Activated CD4-positive, alpha-beta T cell treated with anti-CD3 and anti-CD28 coated beads, Interleukin-2, Interleukin-4, amounts not matched to agents 100 ng/mL and 50 ng/mL, durations not matched to agents 16 hours and 8 hours (primary cell): Measurements from ENCODE around the gene NETO1.

ENCODE experiments used
- DNase-seq: peaks from one replicate; pipeline ENCODE4 v3.0.0-alpha.2; 2020; ENCODE audit warnings: low spot score

The NETO1 gene, protein sequence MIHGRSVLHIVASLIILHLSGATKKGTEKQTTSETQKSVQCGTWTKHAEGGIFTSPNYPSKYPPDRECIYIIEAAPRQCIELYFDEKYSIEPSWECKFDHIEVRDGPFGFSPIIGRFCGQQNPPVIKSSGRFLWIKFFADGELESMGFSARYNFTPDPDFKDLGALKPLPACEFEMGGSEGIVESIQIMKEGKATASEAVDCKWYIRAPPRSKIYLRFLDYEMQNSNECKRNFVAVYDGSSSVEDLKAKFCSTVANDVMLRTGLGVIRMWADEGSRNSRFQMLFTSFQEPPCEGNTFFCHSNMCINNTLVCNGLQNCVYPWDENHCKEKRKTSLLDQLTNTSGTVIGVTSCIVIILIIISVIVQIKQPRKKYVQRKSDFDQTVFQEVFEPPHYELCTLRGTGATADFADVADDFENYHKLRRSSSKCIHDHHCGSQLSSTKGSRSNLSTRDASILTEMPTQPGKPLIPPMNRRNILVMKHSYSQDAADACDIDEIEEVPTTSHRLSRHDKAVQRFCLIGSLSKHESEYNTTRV

DNA sequence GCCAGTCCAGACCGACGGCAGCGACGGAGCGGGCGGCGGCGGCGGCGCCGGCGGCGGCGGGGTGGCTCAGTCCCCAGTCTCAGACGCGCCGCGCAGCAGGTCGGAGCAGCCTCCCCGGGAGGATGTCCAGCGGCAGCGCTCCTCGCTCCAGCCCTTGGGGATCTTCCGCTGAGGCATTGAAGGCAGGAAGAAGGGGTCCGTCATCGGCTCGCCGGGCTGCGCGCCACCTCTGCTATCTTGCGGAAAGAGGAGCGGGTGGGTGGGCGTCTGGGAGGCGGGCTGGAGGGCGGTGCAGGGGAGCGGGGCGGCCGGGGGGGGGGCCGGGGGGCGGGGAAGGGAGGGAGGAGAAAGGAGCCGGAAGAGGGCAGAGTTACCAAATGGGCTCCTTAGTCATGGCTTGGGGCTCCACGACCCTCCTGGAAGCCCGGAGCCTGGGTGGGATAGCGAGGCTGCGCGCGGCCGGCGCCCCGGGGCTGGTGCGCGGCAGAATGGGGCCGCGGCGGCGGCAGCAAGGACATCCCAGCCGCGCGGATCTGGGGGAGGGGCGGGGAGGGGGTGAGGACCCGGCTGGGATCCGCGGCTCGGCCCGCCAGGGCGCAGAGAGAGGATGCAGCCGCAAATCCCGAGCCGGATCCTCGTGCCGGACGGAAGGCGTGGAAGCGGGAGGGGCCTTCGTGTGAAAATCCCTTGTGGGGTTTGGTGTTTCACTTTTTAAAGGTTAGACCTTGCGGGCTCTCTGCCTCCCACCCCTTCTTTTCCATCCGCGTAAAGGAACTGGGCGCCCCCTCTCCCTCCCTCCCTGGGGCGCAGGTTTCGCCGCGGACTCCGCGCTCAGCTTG lies at the start of gene NETO1:
TSS of gene NETO1 (minus strand) at position 242 of the 839 bp plus-strand sequence. CDS start 696 bp downstream, outside the sequence.
- DNase-seq = no peak

DNA sequence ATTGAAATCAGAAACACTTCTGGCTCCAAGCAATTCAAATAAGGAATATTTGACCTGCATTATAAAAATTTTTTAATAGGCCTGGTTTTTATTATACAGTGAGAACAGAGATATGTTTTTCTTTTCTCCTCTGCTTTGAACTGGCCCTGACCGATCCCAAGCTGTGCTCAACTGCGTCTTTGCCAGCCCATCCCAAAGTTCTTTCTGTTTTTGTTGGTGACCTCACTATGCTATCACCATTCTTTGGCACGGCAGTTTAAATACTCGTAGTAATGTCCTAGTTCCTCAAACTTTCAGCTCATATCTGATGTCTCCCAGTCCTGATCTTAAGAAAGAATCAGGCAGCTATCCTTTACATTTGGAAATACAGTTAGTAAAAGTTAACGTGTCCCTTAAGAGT lies 42.3 kb upstream of the NETO1 start:
- no peak for DNase-seq

DNA sequence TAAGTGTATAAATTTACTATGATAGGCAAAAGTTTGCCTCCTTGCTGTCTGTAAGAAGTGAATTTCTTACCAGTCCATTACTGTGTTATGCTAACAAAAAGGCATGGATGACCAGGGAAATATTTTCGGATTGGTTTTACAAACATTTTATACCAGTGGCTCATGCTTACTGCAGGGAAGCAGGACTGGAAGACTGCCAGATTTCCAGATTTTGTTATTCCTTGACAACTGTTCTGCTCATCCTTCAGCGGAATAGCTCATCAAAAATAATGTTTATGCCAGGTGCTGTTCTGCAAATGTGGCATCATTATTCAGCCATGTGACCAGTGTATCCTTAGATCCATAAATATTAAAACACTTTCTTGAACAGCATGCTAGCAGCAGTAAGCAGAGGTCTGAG lies 40.4 kb upstream of the NETO1 start:
- DNase-seq = no peak

DNA sequence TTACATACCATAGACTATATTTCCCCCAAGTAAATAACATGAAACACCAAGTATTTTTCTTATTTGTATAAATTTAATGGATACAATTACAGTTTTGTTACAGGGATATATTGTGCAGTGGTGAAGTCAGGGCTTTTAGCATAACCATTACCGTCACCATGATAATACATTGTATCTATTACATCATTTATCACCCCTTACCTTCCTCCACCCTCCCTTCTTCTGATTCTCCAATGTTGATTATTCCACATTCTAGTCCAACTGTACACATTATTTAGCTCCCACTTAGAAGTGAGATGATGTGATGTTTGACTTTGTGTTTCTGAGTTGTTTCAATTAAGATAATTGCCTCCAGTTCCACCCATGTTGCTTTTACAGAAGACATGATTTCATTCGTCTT lies 35.2 kb upstream of the NETO1 start:
- DNase-seq = no peak

DNA sequence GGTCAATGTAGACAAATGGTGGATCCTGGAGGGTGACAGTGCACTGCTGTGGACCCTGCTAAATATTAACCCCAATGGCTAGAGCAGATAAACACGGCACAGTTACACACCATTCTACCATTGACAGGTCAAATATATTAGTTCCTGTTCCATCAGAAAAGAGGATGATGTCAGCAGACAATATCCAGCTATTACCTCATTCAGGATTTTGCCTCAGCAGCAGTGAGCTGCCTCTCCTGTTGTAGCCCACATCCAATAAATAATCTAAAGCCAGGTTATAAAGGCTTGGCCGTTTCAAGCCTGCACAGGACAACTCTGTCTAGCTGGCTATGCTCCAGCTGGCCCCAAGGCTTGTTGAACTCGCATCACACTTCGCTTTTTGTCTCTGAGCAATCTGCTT lies 31.6 kb upstream of the NETO1 start:
- DNase-seq = no peak

DNA sequence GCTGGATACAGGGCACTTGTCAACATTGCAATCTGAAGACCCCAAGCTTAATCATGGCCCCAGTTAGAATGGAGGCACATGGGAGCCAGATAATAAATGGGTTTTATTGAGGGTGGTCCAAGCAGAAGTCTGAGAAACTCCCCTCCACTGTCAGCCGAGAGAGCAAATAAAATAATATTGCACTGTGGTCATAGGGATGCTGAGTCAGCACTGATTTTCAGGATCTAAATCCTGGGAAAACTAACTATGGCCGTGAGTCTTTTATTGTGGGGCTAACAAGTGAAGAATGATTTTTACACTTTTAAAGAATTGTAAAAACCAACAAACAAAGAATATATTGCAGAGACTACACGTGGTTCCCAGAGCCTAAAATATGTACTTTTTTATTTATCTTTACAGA lies 31.1 kb upstream of the NETO1 start:
- DNase-seq = no peak

DNA sequence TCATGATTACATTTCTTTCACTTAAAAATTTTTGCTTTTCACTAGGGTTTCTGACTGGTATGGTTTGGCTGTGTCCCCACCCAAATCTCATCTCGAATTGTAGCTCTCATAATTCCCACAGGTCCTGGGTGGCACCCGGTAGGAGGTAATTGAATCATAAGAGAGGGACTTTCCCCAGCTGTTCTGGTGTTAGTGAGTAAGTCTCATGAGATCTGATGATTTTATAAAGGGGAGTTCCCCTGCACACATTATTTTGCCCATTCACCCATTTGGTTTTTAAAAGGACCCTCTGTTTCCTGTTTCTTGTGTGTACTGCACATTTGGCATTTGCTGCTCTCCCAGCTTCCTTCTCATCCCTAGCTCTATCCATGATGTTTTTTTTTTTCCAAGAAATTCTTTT lies 27.8 kb upstream of the NETO1 start:
- DNase-seq = no peak

DNA sequence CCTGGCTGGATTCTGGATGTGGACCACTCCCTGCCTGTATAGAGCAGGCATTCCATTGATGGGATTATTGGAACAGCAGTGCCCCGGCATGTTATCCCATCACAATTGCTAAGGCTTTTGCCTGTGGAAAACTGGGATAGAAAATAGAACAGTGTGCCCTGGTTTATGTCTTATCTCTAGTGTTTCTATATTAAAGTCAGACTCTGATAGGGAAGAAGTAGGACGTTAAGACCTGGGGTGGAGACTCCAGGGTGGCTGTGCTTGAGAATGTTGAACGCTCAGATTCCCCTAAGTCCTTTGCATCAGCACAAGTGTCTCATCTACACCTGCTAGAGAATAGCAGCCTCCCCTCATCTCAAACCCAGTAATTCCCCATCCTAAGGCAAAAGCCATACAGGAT lies 10.8 kb upstream of the NETO1 start:
- DNase-seq = no peak

DNA sequence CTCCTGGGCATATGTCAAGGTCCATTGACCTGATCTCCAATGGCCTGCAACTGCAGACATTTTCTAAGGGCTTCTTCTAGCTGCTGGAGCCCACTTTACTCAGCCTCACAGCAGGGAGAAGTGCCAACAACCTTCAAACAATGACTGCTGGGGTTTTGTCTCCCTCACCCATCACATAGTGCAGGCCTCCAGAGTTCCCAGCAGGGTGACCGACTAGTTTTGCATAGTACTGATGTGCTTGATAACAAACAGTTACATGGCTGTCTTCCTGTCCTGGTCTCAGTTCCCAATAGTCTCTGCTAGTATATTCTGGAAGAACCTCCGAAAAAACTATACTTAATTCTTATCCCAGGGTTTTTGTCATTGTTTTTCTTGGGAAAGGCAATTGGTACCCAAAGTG lies 10.4 kb upstream of the NETO1 start:
- DNase-seq = no peak

DNA sequence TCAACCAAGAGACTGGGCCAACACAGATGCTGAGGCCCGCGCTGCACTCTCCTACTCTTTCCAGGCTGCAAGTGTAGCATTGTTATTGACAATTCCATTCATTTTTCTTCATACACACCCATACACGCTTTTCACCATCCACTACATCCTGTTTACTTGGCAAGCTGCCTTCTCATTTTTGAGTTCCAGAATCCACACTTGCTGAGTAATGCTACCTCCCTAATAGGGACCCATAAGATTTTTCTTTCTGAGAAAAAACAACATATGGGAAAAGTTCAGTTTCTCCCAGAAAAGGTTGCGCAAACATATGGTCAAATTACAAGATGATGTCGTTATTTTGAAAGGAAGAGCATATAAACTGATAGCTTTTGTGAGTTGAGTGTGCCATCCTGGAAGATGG lies 3.3 kb upstream of the NETO1 start:
- no peak for DNase-seq

DNA sequence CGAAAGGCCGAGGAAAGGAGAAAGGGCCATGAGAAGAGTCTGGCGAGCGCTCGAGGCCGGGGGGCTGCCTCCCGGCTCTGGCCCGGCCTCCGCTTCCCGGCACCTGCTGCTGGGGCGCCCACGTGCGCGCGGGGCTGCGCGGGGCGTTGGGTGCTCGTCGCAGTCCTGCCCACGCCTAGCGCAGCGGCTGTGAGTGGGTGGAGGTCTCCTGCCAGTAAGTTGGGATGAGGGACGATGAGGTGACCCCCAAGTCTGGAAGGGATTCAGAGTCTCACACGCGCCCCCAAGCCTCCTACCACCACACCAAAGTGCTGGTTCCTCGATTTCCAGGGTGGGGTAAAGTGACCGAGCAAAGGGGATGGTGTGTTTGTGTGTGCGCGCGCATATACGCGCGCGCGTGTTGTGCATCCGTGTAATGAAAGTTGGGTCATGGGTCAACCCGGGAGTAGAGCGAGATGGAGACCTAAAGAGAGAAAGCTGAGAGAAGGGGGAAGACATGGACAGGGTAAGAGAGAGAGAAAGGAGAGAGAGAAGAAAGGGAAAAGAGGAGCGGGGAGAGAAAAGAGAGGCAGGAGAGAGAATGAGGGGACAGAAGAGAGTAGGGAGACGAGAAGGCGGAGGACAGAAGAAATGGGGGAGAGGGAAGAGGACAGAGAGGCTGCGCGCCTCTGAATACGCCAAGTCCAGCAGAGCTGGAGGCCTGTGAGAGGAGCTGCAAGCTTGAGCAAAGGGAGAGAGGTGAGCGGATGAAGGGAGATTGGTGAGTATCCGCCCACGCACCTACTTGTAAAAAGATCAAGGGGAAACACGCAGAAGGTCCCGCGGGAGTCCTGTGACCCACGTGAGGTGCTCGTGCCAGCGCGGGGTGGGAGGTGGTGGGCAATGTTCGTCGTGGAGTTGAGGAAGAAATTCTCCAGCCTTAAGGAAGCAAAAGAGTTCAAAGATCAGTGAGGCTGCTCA lies 1.7 kb upstream of the NETO1 start:
- DNase-seq = no peak

DNA sequence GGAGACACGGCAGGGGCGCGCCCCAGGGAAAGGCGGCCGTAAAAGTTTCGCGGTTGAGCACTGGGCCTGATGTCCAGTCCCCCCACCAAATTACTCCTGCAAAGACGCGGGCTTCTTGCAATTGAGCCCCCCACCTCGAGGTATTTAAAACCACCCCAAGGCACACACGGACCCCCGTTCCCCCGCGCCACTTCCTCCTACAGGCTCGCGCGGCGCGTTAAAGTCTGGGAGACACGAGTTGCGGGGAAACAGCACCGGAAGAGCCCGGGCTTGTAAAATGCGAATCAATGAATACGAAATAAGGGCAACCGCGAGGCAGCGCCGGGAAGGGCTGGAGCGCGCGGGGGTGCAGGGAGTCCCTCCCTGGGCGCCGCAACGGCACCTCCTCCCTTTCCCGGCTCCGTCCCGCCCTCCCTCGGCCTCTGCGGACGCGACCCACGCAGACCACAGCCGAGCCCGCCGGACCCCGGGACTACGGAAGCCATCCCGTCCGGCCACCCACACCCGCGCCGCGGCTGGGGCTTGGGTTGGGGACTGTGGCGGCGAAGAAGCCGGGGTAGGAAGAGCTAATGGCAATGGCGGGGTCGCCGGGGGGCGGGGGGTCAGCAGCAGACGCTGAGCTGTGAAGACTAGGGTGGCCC lies 918 bp upstream of the NETO1 start:
- no peak for DNase-seq

DNA sequence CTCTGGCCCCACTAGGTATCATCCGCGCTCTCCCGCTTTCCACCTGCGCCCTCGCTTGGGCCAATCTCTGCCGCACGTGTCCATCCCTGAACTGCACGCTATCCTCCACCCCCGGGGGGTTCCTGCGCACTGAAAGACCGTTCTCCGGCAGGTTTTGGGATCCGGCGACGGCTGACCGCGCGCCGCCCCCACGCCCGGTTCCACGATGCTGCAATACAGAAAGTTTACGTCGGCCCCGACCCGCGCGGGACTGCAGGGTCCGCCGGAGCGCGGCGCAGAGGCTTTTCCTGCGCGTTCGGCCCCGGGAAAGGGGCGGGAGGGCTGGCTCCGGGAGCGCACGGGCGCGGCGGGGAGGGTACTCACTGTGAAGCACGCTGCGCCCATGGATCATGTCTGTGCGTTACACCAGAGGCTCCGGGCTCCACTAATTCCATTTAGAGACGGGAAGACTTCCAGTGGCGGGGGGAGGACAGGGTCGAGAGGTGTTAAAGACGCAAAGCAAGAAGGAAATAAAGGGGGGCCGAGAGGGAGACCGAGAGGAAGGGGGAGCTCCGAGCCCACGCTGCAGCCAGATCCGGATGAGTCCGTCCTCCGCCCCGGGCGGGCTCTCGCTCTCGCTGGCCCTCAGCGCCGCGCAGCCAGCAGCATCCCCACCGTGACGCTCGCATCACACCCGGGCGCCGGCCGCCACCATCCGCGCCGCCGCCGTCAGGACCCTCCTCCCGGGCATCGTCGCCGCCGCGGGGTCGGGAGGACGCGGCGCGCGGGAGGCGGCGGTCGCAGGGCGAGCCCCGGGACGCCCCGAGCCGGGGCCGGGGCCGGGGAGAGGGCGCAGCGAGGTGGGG lies 664 bp downstream of the NETO1 start:
- DNase-seq = no peak

DNA sequence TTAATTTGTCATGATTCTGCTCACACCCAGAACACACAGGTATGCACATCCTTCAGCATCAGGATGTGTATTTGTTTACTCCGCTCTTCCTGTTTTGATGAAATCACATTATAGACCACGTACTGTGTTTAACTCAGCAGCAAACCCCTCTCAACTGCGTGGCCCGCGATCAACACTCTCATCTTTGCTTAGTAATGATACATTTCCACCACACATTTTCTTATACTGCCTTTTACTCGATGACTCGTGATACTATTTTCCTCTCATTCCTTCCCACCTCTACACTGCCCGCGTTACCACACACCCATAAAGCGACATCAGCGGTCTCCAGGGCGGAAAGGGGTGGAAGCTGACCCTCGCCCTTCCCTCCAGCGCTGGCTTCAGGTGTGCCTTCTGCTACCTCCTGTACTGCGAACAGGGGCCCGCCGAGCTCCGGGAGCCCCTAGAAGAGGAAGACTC lies 1.3 kb downstream of the NETO1 start:
- DNase-seq = no peak

DNA sequence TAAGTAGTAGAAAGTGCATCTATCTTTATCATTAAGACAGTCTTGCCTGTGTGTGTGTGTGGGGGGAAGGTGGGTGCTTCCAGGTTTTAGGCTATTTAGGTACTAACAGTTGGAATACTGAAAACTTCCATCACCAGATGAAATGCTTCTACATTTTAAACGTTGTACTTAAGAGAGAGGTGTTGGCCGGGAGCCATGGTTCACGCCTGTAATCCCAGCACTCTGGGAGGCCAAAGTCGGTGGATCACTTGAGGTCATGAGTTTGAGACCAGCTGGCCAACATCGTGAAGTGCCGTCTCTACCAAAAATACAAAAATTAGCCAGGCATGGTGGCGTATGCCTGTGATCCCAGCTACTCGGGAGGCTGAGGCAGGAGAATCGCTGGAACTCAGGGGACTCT lies 4.0 kb downstream of the NETO1 start:
- no peak for DNase-seq

DNA sequence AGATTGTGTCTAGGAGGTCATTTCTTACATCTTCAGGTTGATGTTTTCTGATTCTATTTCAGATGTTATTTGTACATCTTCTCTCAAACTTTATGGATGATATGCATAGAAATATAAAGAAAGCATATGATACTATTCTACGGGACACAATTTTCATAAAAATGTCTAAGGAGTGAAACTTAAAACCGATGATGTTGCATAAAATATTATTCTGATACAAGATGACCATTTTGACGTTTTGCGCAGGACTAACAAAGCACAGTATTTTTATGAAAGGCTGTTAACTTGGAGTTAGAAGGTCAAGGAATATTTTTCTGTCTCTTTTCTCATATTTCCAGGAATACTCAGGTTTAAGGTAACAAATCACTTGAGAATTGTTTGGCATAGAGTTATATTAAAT lies 8.7 kb downstream of the NETO1 start:
- DNase-seq = no peak

DNA sequence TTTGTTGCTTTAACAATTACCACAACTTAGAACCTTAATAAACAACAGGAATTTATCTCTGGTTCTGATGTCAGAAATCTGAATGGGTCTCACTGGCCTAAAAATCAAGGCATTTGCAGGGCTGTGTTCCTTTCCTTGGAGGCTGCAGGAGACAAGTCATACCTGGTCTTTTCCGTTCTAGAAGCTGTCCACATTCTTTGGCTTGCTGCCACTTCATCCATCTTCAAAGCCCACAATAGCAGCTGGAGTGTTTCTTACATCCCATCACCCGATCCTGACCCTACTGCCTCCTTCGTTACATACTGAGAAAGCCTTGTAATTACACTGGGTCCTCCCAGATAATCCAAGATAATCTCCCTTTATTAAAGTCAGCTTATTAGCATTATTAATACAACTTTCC lies 18.1 kb downstream of the NETO1 start:
- no peak for DNase-seq

DNA sequence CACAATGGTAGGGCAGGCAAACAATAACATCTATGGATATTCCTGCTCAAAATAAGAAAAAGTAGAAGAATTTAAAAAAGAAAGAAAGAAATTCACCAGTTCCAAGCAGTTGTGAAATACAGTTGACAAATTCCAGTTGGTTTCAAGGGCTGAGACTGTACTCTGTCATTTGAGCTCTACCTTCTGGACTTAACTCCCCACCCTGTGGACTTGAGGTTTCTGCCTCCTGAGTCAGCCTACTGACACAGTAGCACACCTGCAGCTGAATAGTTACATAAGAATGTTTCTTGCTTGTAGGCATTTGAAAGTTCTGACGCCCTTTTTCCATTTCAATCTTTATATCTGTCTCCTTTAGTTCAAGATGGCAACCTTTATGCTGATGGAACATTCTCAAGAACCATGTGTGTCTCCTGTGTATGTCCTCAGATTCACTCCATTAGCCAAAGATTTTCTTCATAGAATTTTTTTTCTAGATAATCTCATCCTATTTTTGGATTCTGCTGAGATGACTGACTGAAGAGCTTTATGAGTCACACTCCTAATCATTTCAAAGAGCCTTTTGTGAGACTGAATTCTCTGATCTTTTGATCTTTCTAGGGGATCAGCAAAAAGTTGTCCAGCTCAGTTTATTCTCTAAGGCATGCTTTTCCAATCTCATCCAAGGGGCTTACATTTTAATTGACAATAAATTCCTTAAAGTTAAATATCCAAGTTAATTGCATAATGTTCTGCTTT lies 19.1 kb downstream of the NETO1 start:
- DNase-seq = no peak

DNA sequence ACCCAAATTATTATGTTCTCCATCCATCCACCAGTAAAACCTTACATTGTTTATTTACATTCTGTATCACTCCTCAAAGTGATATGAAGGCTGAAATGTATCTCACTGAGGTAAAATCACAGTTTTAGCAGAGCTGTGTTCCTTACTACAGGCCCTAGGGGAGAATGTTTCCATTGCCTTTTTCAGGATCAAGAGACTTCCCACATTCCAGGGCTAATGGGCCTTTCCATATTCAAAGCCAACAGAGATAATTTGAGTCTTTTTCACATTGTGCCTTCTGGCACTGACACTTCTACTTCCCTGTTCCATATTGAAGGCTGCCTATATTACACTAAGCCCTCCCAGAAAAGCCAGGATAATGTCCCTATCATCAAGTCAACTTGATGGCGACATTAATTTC lies 20.0 kb downstream of the NETO1 start:
- no peak for DNase-seq
